Stomach (tissue), 9 donors: ENCODE data around the gene BTBD17. TPM values are rescaled to one million over a fixed set of nuclear protein-coding genes. Genes with fewer than 3 reads are reported as not detected.

Experiments used
- DNase-seq, 2 donors: peaks; one replicate each; pipeline versions ENCODE4 v3.0.0 to v3.0.0-alpha.2; 2013 to 2019
- H3K27ac ChIP-seq, 5 donors: fragments of 200-600 bp in 4 of 5; sonication (generic) in 4 of 5; one replicate each; pipeline ENCODE4 v1.5.1; 2013 to 2019; ENCODE audit warnings: mild to moderate bottlenecking in 1 of 5, moderate library complexity in 1 of 5
- H3K27me3 ChIP-seq, 3 donors: fragments of 200-600 bp; sonication (generic); one replicate each; pipeline ENCODE4 v1.5.1; 2017 to 2019; ENCODE audit warnings: mixed run types in 1 of 3
- H3K36me3 ChIP-seq, 4 donors: fragments of 200-600 bp; sonication (generic); 1 replicate in 3 of 4; 2 replicates in 1 of 4; pipeline ENCODE4 v1.5.1; 2016 to 2019
- H3K4me1 ChIP-seq, 4 donors: fragments of 200-600 bp; sonication (generic); one replicate each; pipeline ENCODE4 v1.5.1; 2016 to 2019
- H3K4me3 ChIP-seq, 4 donors: fragments of 200-600 bp; sonication (generic) in 3 of 4; one replicate each; pipeline ENCODE4 v1.5.1; 2016 to 2019; ENCODE audit warnings: mild to moderate bottlenecking in 1 of 4
- H3K9me3 ChIP-seq, 4 donors: fragments of 200-600 bp; sonication (generic); one replicate each; pipeline ENCODE4 v1.5.1; 2016 to 2019
- EP300 ChIP-seq: sonication (generic); formaldehyde crosslinking; IDR thresholded peaks from one replicate; pipeline ENCODE4 v1.6.1; 2017; ENCODE audit warnings: antibody characterized with exemption
- POLR2A ChIP-seq, 4 donors: fragments of 450-650 bp; IDR thresholded peaks; one replicate each; pipeline ENCODE4 v1.6.1; 2016; ENCODE audit warnings: antibody characterized with exemption in 4 of 4, control low read depth in 2 of 4, mild to moderate bottlenecking in 1 of 4, moderate library complexity in 1 of 4
- POLR2AphosphoS5 ChIP-seq, 3 donors: sonication (generic); formaldehyde crosslinking; IDR thresholded peaks; one replicate each; pipeline ENCODE4 v1.6.1; 2016; ENCODE audit warnings: antibody characterized with exemption in 3 of 3
- WGBS, 5 donors: extraction: QIAGEN DNeasy Blood & Tissue Kit in 3 of 5; methylation state at CpG; one replicate each; pipeline versions ENCODE4 v1.1.5 to v1.1.7; 2013 to 2018; 5-methylcytosine and 5-hydroxymethylcytosine counted together
- intact Hi-C: fragments of 100-400 bp; cut with DNase I; formaldehyde crosslinking; loops from one replicate; pipeline ENCODE4 v1.15.1; 2023; ENCODE audit warnings: low total_unique reads
- polyA plus RNA-seq, 3 donors: library from polyadenylated mRNA; stranded (reverse); fragments of 200-250 nt; gene quantifications; one replicate each; pipeline ENCODE4 v1.2.3, GENCODE V29; 2013
- total RNA-seq, 5 donors: library from RNA; depleted of rRNA; stranded (reverse); fragments of >200 nt; gene quantifications; one replicate each; pipeline versions ENCODE4 v1.1.0 to v1.2.3, GENCODE V29; 2014 to 2016
- TF ChIP-seq, protein P1 (sequence below), 7 experiments: fragments of 450-650 bp in 4 of 7; fragments of 200-600 bp in 3 of 7; sonication (generic) in 3 of 7; IDR thresholded peaks; one replicate each; pipeline ENCODE4 v1.5.1; 2016 to 2019; ENCODE audit warnings: antibody characterized with exemption in 7 of 7, control low read depth in 2 of 7, mild to moderate bottlenecking in 1 of 7
- donor health status: healthy with polysubstance abuse.
- donor health status: Bipolar disorder and iron deficiency.
- donor health status: healthy.

Gene BTBD17
- total and polyA plus RNA-seq, 8 donors: not detected

DNA sequence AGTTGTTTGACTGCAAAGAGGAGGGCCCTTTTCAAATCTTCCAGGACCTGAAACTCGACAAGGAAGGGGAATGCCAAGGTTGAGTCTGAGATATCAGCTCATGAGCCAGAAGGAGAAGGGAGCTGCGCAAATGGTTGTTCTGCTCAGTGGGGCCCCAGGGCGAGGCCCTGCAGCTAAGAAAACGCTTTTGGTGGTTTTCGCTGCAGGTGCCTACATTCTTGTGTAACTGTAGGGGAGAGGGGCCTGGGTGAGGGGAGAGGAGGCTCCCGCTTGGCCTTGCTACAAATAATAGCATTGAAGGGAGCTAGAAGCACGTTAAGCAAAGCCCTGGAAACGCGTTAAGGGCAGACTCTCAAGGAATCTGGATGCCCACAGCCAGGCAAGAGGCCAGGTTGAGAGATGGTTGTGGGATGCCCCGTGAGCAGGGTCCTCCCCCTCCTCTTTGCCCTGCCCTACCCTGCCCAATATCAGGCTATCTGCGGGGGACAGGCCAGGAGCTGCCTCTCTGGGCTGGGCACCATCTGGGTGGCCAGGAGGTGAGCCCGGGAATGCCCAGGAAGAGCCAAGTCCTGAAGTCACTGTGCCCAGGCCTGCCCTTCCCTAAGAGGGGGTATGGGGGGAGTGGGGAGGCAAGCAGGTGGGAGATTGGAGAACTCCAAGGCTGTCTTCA is 27.6 kb upstream of the BTBD17 start:
- no peaks in the 10 kb centered on the region for H3K9me3 ChIP-seq
- no peak overlapping the region for H3K4me3 ChIP-seq
- peak in 1 of 2 donors; percentile 68 for DNase-seq
- H3K36me3 ChIP-seq: no peaks in the 10 kb centered on the region
- TF ChIP-seq, protein P1, sequence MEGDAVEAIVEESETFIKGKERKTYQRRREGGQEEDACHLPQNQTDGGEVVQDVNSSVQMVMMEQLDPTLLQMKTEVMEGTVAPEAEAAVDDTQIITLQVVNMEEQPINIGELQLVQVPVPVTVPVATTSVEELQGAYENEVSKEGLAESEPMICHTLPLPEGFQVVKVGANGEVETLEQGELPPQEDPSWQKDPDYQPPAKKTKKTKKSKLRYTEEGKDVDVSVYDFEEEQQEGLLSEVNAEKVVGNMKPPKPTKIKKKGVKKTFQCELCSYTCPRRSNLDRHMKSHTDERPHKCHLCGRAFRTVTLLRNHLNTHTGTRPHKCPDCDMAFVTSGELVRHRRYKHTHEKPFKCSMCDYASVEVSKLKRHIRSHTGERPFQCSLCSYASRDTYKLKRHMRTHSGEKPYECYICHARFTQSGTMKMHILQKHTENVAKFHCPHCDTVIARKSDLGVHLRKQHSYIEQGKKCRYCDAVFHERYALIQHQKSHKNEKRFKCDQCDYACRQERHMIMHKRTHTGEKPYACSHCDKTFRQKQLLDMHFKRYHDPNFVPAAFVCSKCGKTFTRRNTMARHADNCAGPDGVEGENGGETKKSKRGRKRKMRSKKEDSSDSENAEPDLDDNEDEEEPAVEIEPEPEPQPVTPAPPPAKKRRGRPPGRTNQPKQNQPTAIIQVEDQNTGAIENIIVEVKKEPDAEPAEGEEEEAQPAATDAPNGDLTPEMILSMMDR (IDR thresholded peaks at IDR 0.05): no peak
- TF ChIP-seq EP300 (no peak), POLR2AphosphoS5 (IDR thresholded peaks at IDR 0.05) (no peak), POLR2A (IDR thresholded peaks at IDR 0.05) (no peak)
- no peaks in the 10 kb centered on the region for H3K27me3 ChIP-seq
- peak overlapping the region; percentile 6 to 43 (median 36) for H3K27ac ChIP-seq
- peaks cover 7 to 26% (median 18%) of the 10 kb centered on the region in 4 donors for H3K4me1 ChIP-seq
- 51 to 72% (median 62%) methylated on average over 11 to 12 of the region's 12 CpGs for WGBS, 5 donors
- intact Hi-C loops: no loop called here

DNA sequence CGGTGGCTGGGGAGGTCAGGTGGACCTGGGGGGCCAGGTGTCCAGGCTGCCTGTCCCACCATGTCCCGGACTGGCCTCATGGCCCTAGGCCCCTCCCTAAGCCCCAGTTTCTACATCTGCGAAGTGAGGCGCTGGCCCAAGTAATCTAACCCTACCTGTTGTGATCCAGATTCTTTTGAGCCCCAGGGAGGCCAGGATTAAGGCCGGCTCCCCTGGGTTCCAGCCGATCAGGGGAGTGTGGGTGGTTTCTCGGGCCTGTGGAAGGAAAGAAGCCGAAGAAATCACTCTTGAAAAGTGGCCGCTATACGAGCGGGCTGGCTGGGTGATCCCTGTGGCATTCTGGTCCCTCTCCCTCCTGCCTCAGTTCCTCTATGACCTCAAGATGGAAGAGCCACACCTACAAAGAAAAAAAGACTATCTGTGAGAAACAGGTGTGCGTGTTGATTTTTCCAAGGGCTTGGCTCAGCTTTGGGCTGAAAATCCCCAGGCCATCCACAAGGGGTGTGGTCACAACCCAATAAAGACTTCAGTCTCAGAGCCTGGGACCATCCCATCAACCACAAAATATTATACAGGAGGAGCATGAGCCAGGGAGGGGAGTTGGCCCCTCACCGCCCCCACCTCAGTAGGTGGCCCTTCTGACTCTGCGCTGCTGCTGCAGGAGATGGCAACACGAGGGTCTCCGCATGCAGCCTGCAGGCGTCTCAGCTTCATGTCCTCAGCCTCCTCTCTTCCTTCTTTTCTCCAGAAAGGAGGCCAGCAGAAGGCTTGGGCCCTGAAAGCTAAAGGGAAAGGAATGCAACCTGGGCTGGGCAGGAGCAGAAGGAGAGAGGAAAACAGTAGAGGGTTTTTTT is 25.9 kb upstream of the BTBD17 start:
- peak in 1 of 2 donors; percentile 43 for DNase-seq
- intact Hi-C loops: no loop called here
- H3K27ac ChIP-seq: peak overlapping the region in 2 of 5 donors; percentile 36 to 38

DNA sequence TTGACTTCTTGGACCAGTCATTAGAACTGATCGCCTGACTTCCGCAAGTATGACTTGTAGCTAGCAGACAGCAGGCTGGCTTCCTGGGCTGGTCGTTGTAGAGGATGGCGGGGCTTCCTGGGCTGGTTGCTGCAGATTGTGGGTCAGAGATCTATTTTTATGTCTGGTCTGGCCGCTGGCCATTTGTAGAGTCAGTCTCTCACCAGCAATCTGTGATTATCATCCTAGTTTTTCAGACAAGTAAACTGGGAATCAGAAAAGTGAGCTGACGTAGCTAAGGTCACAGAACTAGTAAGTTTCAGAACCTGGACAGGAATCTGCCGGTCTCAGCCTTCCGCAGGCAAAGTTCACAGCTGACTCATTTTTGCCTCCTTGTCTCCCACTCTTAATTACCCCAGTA is 24.7 kb upstream of the BTBD17 start:
- WGBS, 5 donors: 55 to 71% (median 67%) methylated on average over 8 of the region's 8 CpGs
- Histone ChIP-seq H3K9me3 (no peaks in the 10 kb centered on the region), H3K4me1 (peaks cover 7 to 29% (median 23%) of the 10 kb centered on the region in 4 donors), H3K4me3 (no peak overlapping the region), H3K27me3 (no peaks in the 10 kb centered on the region), H3K36me3 (no peaks in the 10 kb centered on the region), H3K27ac (no peak overlapping the region)
- DNase-seq: peak in 1 of 2 donors; percentile 57
- intact Hi-C loops: no loop called here
- no peak for TF ChIP-seq POLR2AphosphoS5 (IDR thresholded peaks at IDR 0.05)
- TF ChIP-seq, protein P1 (IDR thresholded peaks at IDR 0.05): no peak
- TF ChIP-seq EP300: no peak
- TF ChIP-seq POLR2A (IDR thresholded peaks at IDR 0.05): no peak

More for the DNA sequence above, 25.9 kb upstream of the BTBD17 start:
- H3K4me1 ChIP-seq: peaks cover 7 to 26% (median 17%) of the 10 kb centered on the region in 4 donors
- no peaks in the 10 kb centered on the region for H3K9me3 ChIP-seq
- 63 to 75% (median 70%) methylated on average over 14 to 17 of the region's 17 CpGs for whole genome bisulfite sequencing, 5 donors
- no peaks in the 10 kb centered on the region for H3K27me3 ChIP-seq
- H3K4me3 ChIP-seq: no peak overlapping the region
- H3K36me3 ChIP-seq: no peaks in the 10 kb centered on the region
- TF ChIP-seq EP300 (no peak), POLR2AphosphoS5 (IDR thresholded peaks at IDR 0.05) (no peak), POLR2A (IDR thresholded peaks at IDR 0.05) (no peak)
- TF ChIP-seq, protein P1 (IDR thresholded peaks at IDR 0.05): peak in 2 of 7 experiments; percentile 15 to 22

DNA sequence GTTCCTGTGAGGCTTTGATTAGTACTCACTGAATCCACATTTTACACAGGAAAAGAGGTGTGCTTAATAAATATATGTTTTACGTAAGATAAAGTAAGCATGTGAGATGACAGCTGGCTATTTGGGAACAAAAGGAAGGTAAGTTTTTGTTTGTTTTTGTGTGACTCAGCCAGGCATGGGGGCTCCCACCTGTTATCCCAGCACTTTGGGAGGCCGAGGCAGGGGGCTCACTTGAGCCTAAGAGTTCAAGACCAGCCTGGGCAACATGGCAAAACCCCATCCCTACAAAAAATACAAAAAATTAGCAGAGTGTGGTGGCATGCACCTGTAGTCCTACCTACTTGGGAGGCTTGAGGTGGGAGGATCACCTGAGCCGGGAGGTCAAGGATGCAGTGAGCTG is 23.5 kb upstream of the BTBD17 start:
- H3K4me3 ChIP-seq: no peak overlapping the region
- DNase-seq: no peak
- H3K27me3 ChIP-seq: no peaks in the 10 kb centered on the region
- H3K36me3 ChIP-seq: no peaks in the 10 kb centered on the region
- TF ChIP-seq POLR2AphosphoS5 (IDR thresholded peaks at IDR 0.05): no peak
- TF ChIP-seq EP300: no peak
- TF ChIP-seq, protein P1 (IDR thresholded peaks at IDR 0.05): no peak
- no peak for TF ChIP-seq POLR2A (IDR thresholded peaks at IDR 0.05)
- WGBS, 5 donors: 87 to 91% (median 88%) methylated on average over 3 of the region's 3 CpGs
- intact Hi-C loops: no loop called here
- no peak overlapping the region for H3K27ac ChIP-seq
- H3K9me3 ChIP-seq: no peaks in the 10 kb centered on the region
- peaks cover 18 to 41% (median 31%) of the 10 kb centered on the region in 4 donors for H3K4me1 ChIP-seq
